Neural progenitor cell (in vitro differentiated cells): Measurements from ENCODE around the gene POLE4. TPM values are rescaled to one million over a fixed set of nuclear protein-coding genes. Genes with fewer than 3 reads are reported as not detected.

Source experiments
- DNase-seq: peaks from one replicate; pipeline ENCODE4 v3.0.0-alpha.2; 2016; ENCODE audit warnings: low spot score
- H2AFZ ChIP-seq: fragments of 200-600 bp; sonication (generic); replicated peaks from 2 replicates; pipeline ENCODE4 v1.6.1; 2016; ENCODE audit warnings: antibody characterized with exemption
- H3F3A ChIP-seq: fragments of 200-600 bp; sonication (generic); 2 replicates; pipeline ENCODE4 v1.6.1; 2016; ENCODE audit warnings: antibody characterized with exemption, low read depth
- H3K27ac ChIP-seq: fragments of 200-600 bp; sonication (generic); 2 replicates; pipeline ENCODE4 v1.5.1; 2016; ENCODE audit warnings: mild to moderate bottlenecking
- H3K27me3 ChIP-seq: fragments of 200-600 bp; sonication (generic); 2 replicates; pipeline ENCODE4 v1.6.1; 2016; ENCODE audit warnings: mild to moderate bottlenecking, moderate library complexity
- H3K36me3 ChIP-seq: fragments of 200-600 bp; sonication (generic); 2 replicates; pipeline ENCODE4 v1.5.1; 2016
- H3K4me1 ChIP-seq: fragments of 200-600 bp; sonication (generic); 2 replicates; pipeline ENCODE4 v1.6.1; 2016; ENCODE audit warnings: mixed run types
- H3K4me2 ChIP-seq: fragments of 200-600 bp; sonication (generic); 2 replicates; pipeline ENCODE4 v1.6.1; 2016
- H3K4me3 ChIP-seq: fragments of 200-600 bp; sonication (generic); 2 replicates; pipeline ENCODE4 v1.5.1; 2016
- H3K79me2 ChIP-seq: fragments of 200-600 bp; sonication (generic); 2 replicates; pipeline ENCODE4 v1.6.1; 2016; ENCODE audit warnings: low read depth
- H3K9ac ChIP-seq: fragments of 200-600 bp; sonication (generic); 2 replicates; pipeline ENCODE4 v1.6.1; 2016
- H3K9me3 ChIP-seq: fragments of 200-600 bp; sonication (generic); 2 replicates; pipeline ENCODE4 v1.5.1; 2016; ENCODE audit warnings: low read depth
- H4K20me1 ChIP-seq: fragments of 200-600 bp; sonication (generic); 2 replicates; pipeline ENCODE4 v1.6.1; 2016; ENCODE audit warnings: low read depth
- H3K27ac Mint-ChIP-seq: 3 replicates; pipeline ENCODE4 v1.8.0; 2021; ENCODE audit warnings: mixed read lengths
- H3K27me3 Mint-ChIP-seq: 2 replicates; pipeline ENCODE4 v1.8.0; 2022; ENCODE audit warnings: low read depth, mild to moderate bottlenecking, inconsistent platforms, moderate library complexity, mixed read lengths; ENCODE audit not compliant: insufficient read depth
- H3K36me3 Mint-ChIP-seq: 3 replicates; pipeline ENCODE4 v1.8.0; 2021; ENCODE audit warnings: mixed read lengths
- H3K4me1 Mint-ChIP-seq: 3 replicates; pipeline ENCODE4 v1.8.0; 2021; ENCODE audit warnings: mixed read lengths
- H3K4me3 Mint-ChIP-seq: 3 replicates; pipeline ENCODE4 v1.8.0; 2021; ENCODE audit warnings: mild to moderate bottlenecking, moderate library complexity, mixed read lengths
- H3K9me3 Mint-ChIP-seq: 3 replicates; pipeline ENCODE4 v1.8.0; 2020; ENCODE audit warnings: mixed read lengths
- EZH2 ChIP-seq: fragments of 200-600 bp; sonication (generic); IDR thresholded peaks from 2 replicates; pipeline ENCODE4 v1.6.1; 2017; ENCODE audit warnings: antibody characterized with exemption, mild to moderate bottlenecking, moderate library complexity
- EZH2phosphoT487 ChIP-seq: fragments of 200-600 bp; sonication (generic); IDR thresholded peaks from 2 replicates; pipeline ENCODE4 v1.6.1; 2017; ENCODE audit warnings: antibody characterized with exemption
- total RNA-seq: library from RNA; depleted of rRNA; stranded (reverse); fragments of >200 nt; gene quantifications from 2 replicates; pipeline ENCODE4 v1.2.3, GENCODE V29; 2015; ENCODE audit warnings: low replicate concordance
- TF ChIP-seq, protein P1 (sequence below): fragments of 200-600 bp; sonication (generic); IDR thresholded peaks from 2 replicates; pipeline ENCODE4 v1.5.1; 2017; ENCODE audit warnings: antibody characterized with exemption, mild to moderate bottlenecking

Gene POLE4
- total RNA-seq, 1 donor from 2014 or later = 15.4 TPM

- no peak overlapping the region for H2AFZ ChIP-seq
- H3K4me1 Mint-ChIP-seq = peaks cover under 1% of the 10 kb centered on the region
- no peaks in the 10 kb centered on the region for H3K79me2 ChIP-seq
- no peaks in the 10 kb centered on the region for H3F3A ChIP-seq
- H3K27me3 Mint-ChIP-seq = no peaks in the 10 kb centered on the region
- H3K9me3 ChIP-seq = no peaks in the 10 kb centered on the region
- H3K36me3 Mint-ChIP-seq = peaks cover 2% of the 10 kb centered on the region
- TF ChIP-seq EZH2 (no peak), EZH2phosphoT487 (no peak)
- TF ChIP-seq, protein P1, sequence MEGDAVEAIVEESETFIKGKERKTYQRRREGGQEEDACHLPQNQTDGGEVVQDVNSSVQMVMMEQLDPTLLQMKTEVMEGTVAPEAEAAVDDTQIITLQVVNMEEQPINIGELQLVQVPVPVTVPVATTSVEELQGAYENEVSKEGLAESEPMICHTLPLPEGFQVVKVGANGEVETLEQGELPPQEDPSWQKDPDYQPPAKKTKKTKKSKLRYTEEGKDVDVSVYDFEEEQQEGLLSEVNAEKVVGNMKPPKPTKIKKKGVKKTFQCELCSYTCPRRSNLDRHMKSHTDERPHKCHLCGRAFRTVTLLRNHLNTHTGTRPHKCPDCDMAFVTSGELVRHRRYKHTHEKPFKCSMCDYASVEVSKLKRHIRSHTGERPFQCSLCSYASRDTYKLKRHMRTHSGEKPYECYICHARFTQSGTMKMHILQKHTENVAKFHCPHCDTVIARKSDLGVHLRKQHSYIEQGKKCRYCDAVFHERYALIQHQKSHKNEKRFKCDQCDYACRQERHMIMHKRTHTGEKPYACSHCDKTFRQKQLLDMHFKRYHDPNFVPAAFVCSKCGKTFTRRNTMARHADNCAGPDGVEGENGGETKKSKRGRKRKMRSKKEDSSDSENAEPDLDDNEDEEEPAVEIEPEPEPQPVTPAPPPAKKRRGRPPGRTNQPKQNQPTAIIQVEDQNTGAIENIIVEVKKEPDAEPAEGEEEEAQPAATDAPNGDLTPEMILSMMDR = no peak
- no peaks in the 10 kb centered on the region for H3K4me1 ChIP-seq
- H3K9me3 Mint-ChIP-seq = peaks cover 2% of the 10 kb centered on the region
- no peak overlapping the region for H3K4me2 ChIP-seq
- no peaks in the 10 kb centered on the region for H4K20me1 ChIP-seq
- no peak overlapping the region for H3K4me3 Mint-ChIP-seq
- H3K4me3 ChIP-seq = no peak overlapping the region
- H3K9ac ChIP-seq = no peak overlapping the region
- no peaks in the 10 kb centered on the region for H3K27me3 ChIP-seq
- no peak overlapping the region for H3K27ac ChIP-seq
- H3K27ac Mint-ChIP-seq = no peak overlapping the region
- no peak for DNase-seq
- H3K36me3 ChIP-seq = no peaks in the 10 kb centered on the region
Observed at GRCh38 chr2:75002007-75002406, 43.6 kb downstream of the POLE4 start.

DNA sequence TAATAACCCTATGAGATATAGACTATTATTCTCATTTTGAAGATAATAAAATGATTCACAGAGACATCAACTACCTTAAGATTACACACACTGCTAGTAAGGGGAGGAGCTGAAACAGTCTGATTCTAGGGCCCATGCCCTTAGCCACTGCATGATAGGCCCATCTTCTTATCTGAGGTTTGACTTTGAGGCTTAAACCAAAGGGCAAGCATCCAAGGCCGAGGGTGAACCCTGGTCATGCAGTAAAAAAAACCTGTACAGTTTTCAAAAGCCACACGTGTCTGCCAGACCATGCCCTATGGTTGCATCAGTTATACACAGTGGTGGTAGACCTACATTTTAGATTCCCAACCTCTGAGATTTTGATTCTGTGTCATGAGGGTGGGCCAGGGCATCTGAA, 44.8 kb downstream of the POLE4 start:
- H3K27ac ChIP-seq = no peak overlapping the region
- H3K4me3 ChIP-seq = no peak overlapping the region
- Mint-ChIP-seq H3K9me3 (no peaks in the 10 kb centered on the region), H3K36me3 (peaks cover 2% of the 10 kb centered on the region), H3K27ac (no peak overlapping the region), H3K4me3 (no peak overlapping the region), H3K27me3 (no peaks in the 10 kb centered on the region), H3K4me1 (peaks cover 3% of the 10 kb centered on the region)
- H3K27me3 ChIP-seq = no peaks in the 10 kb centered on the region
- TF ChIP-seq, protein P1 = no peak
- TF ChIP-seq EZH2phosphoT487 (no peak), EZH2 (no peak)
- no peaks in the 10 kb centered on the region for H3K9me3 ChIP-seq
- H3F3A ChIP-seq = no peaks in the 10 kb centered on the region
- H3K4me2 ChIP-seq = no peak overlapping the region
- H2AFZ ChIP-seq = no peak overlapping the region
- no peaks in the 10 kb centered on the region for H3K4me1 ChIP-seq
- H3K36me3 ChIP-seq = no peaks in the 10 kb centered on the region
- no peak for DNase-seq
- no peak overlapping the region for H3K9ac ChIP-seq
- H4K20me1 ChIP-seq = no peaks in the 10 kb centered on the region
- H3K79me2 ChIP-seq = no peaks in the 10 kb centered on the region

GRCh38 chr2:75003773-75004172, 45.3 kb downstream of the POLE4 start:
- Histone ChIP-seq H3K79me2 (no peaks in the 10 kb centered on the region), H3K4me2 (no peak overlapping the region), H3K27ac (no peak overlapping the region), H3K4me3 (no peak overlapping the region), H3K4me1 (no peaks in the 10 kb centered on the region), H4K20me1 (no peaks in the 10 kb centered on the region), H3F3A (no peaks in the 10 kb centered on the region), H3K9ac (no peak overlapping the region), H3K36me3 (no peaks in the 10 kb centered on the region), H3K9me3 (no peaks in the 10 kb centered on the region), H2AFZ (no peak overlapping the region), H3K27me3 (no peaks in the 10 kb centered on the region)
- Mint-ChIP-seq H3K4me3 (no peak overlapping the region), H3K27me3 (no peaks in the 10 kb centered on the region), H3K9me3 (no peaks in the 10 kb centered on the region), H3K27ac (no peak overlapping the region), H3K4me1 (peaks cover 3% of the 10 kb centered on the region), H3K36me3 (peaks cover 2% of the 10 kb centered on the region)
- TF ChIP-seq, protein P1 = no peak
- no peak for TF ChIP-seq EZH2phosphoT487
- TF ChIP-seq EZH2 = no peak
- no peak for DNase-seq
